ENCODE data around the gene C8B. TPM values are rescaled to one million over a fixed set of nuclear protein-coding genes. Genes with fewer than 3 reads are reported as not detected.

C8B gene
- total and polyA plus RNA-seq, 2 experiments from 2014 or later: not detected

GRCh38 chr1:56972976-56973375, 7.2 kb upstream of the C8B start:
- no peak overlapping the region for H2AFZ ChIP-seq
- H3K9me3 ChIP-seq (ENCODE audit: low read depth): no peaks in the 10 kb centered on the region
- peak; percentile 49 for DNase-seq
- no peaks in the 10 kb centered on the region for H3K36me3 ChIP-seq (ENCODE audit: low read depth)
- 6 to 10% methylated on average over 1 of the region's 1 CpG for WGBS, 2 experiments (ENCODE audit: low coverage in 1 of 2, low lambda C conversion rate in 2 of 2, missing lambda C conversion rate in 2 of 2)
- in situ Hi-C loops (cut with MboI): loop anchor here (10.0 kb wide), 1 partner anchor 138 kb away; no protein-coding TSS in a partner anchor
- H3K27ac ChIP-seq: no peak overlapping the region
- H3K4me2 ChIP-seq (ENCODE audit: unreplicated experiment): no peak overlapping the region
- no peak overlapping the region for H3K4me3 ChIP-seq
- no peak overlapping the region for H3K9ac ChIP-seq
- no peaks in the 10 kb centered on the region for H3K9me2 ChIP-seq (ENCODE audit: insufficient read depth)
- H3K4me1 ChIP-seq (ENCODE audit: insufficient read depth): no peaks in the 10 kb centered on the region
- H4K20me1 ChIP-seq (ENCODE audit: insufficient read depth): no peaks in the 10 kb centered on the region
- H3K79me2 ChIP-seq (ENCODE audit: insufficient read depth): no peaks in the 10 kb centered on the region
- no peaks in the 10 kb centered on the region for H3F3A ChIP-seq (ENCODE audit: insufficient read depth)
- TF ChIP-seq EZH2 (IDR thresholded peaks at IDR 0.05; ENCODE audit: insufficient read depth, poor library complexity, severe bottlenecking): no peak
- no peak for TF ChIP-seq EZH2phosphoT487 (IDR thresholded peaks at IDR 0.05; ENCODE audit: insufficient read depth, low read depth)
- no peaks in the 10 kb centered on the region for H3K27me3 ChIP-seq (replicated peaks; ENCODE audit: insufficient read depth)

- WGBS, 2 experiments (ENCODE audit: low coverage in 1 of 2, low lambda C conversion rate in 2 of 2, missing lambda C conversion rate in 2 of 2): 87 to 92% methylated on average over 1 of the region's 1 CpG
- Histone ChIP-seq H4K20me1 (ENCODE audit: insufficient read depth) (no peaks in the 10 kb centered on the region), H3K9me2 (ENCODE audit: insufficient read depth) (no peaks in the 10 kb centered on the region), H3K9ac (no peak overlapping the region), H3K4me1 (ENCODE audit: insufficient read depth) (no peaks in the 10 kb centered on the region), H3K36me3 (ENCODE audit: low read depth) (no peaks in the 10 kb centered on the region), H3F3A (ENCODE audit: insufficient read depth) (no peaks in the 10 kb centered on the region), H3K27ac (no peak overlapping the region), H3K9me3 (ENCODE audit: low read depth) (no peaks in the 10 kb centered on the region), H2AFZ (no peak overlapping the region), H3K27me3 (replicated peaks; ENCODE audit: insufficient read depth) (no peaks in the 10 kb centered on the region), H3K79me2 (ENCODE audit: insufficient read depth) (no peaks in the 10 kb centered on the region), H3K4me3 (no peak overlapping the region), H3K4me2 (ENCODE audit: unreplicated experiment) (no peak overlapping the region)
- in situ Hi-C loops (cut with MboI): loop anchor here (10.0 kb wide), 1 partner anchor 135 kb away; no protein-coding TSS in a partner anchor
- DNase-seq: no peak
- no peak for TF ChIP-seq EZH2 (IDR thresholded peaks at IDR 0.05; ENCODE audit: insufficient read depth, poor library complexity, severe bottlenecking)
- no peak for TF ChIP-seq EZH2phosphoT487 (IDR thresholded peaks at IDR 0.05; ENCODE audit: insufficient read depth, low read depth)
Observed at GRCh38 chr1:56970280-56970679, 4.5 kb upstream of the C8B start.

GRCh38 chr1:56968878-56969495, 3.2 kb upstream of the C8B start:
- Histone ChIP-seq H3K4me1 (ENCODE audit: insufficient read depth) (no peaks in the 10 kb centered on the region), H3K27me3 (replicated peaks; ENCODE audit: insufficient read depth) (no peaks in the 10 kb centered on the region), H3K4me2 (ENCODE audit: unreplicated experiment) (no peak overlapping the region), H3K9me2 (ENCODE audit: insufficient read depth) (no peaks in the 10 kb centered on the region), H3F3A (ENCODE audit: insufficient read depth) (no peaks in the 10 kb centered on the region), H3K36me3 (ENCODE audit: low read depth) (no peaks in the 10 kb centered on the region), H2AFZ (no peak overlapping the region), H3K79me2 (ENCODE audit: insufficient read depth) (no peaks in the 10 kb centered on the region), H3K27ac (no peak overlapping the region), H3K9me3 (ENCODE audit: low read depth) (no peaks in the 10 kb centered on the region), H3K4me3 (no peak overlapping the region), H4K20me1 (ENCODE audit: insufficient read depth) (no peaks in the 10 kb centered on the region), H3K9ac (no peak overlapping the region)
- DNase-seq: no peak
- in situ Hi-C loops (cut with MboI): no loop called here
- 85 to 87% methylated on average over 2 of the region's 2 CpGs for WGBS, 2 experiments (ENCODE audit: low coverage in 1 of 2, low lambda C conversion rate in 2 of 2, missing lambda C conversion rate in 2 of 2)
- TF ChIP-seq EZH2 (IDR thresholded peaks at IDR 0.05; ENCODE audit: insufficient read depth, poor library complexity, severe bottlenecking): no peak
- no peak for TF ChIP-seq EZH2phosphoT487 (IDR thresholded peaks at IDR 0.05; ENCODE audit: insufficient read depth, low read depth)

- TF ChIP-seq EZH2 (IDR thresholded peaks at IDR 0.05; ENCODE audit: insufficient read depth, poor library complexity, severe bottlenecking) (no peak), EZH2phosphoT487 (IDR thresholded peaks at IDR 0.05; ENCODE audit: insufficient read depth, low read depth) (no peak)
- Histone ChIP-seq H4K20me1 (ENCODE audit: insufficient read depth) (no peaks in the 10 kb centered on the region), H3K9ac (no peak overlapping the region), H2AFZ (no peak overlapping the region), H3K9me3 (ENCODE audit: low read depth) (no peaks in the 10 kb centered on the region), H3K4me1 (ENCODE audit: insufficient read depth) (no peaks in the 10 kb centered on the region), H3K27ac (no peak overlapping the region), H3K4me3 (no peak overlapping the region), H3F3A (ENCODE audit: insufficient read depth) (no peaks in the 10 kb centered on the region), H3K27me3 (replicated peaks; ENCODE audit: insufficient read depth) (no peaks in the 10 kb centered on the region), H3K9me2 (ENCODE audit: insufficient read depth) (no peaks in the 10 kb centered on the region), H3K79me2 (ENCODE audit: insufficient read depth) (no peaks in the 10 kb centered on the region), H3K4me2 (ENCODE audit: unreplicated experiment) (no peak overlapping the region), H3K36me3 (ENCODE audit: low read depth) (no peaks in the 10 kb centered on the region)
- whole genome bisulfite sequencing, 2 experiments (ENCODE audit: low coverage in 1 of 2, low lambda C conversion rate in 2 of 2, missing lambda C conversion rate in 2 of 2): 51 to 60% methylated on average over 15 of the region's 15 CpGs
- peak; percentile 36 for DNase-seq
- in situ Hi-C loops (cut with MboI): no loop called here
Observed at GRCh38 chr1:56967900-56968832, 2.4 kb upstream of the C8B start.
